Hypothalamus (tissue), 51 donors: ENCODE results near the gene PIK3R6.
"Not testable (repeated sequence)": the region's sequence is repeated elsewhere in the genome, so short reads cannot be mapped to it uniquely, and the experiment has no call there.

ENCODE experiments used
- DNase-seq, 51 donors: peaks; one replicate each; lab custom pipeline; 2025; lab: John Stamatoyannopoulos, UW

PIK3R6 gene

GRCh38 chr17:8831234-8831849, 36.1 kb downstream of the PIK3R6 start:
- no peak for DNase-seq

- no peak for DNase-seq
Observed at GRCh38 chr17:8830141-8830540, 37.3 kb downstream of the PIK3R6 start.

GRCh38 chr17:8829036-8829941, 38.2 kb downstream of the PIK3R6 start:
- DNase-seq, result no peak

- DNase-seq, result no peak
Observed at GRCh38 chr17:8828517-8828875, 39.0 kb downstream of the PIK3R6 start.

GRCh38 chr17:8826808-8827435, 40.6 kb downstream of the PIK3R6 start:
- no peak for DNase-seq

GRCh38 chr17:8825802-8826201, 41.7 kb downstream of the PIK3R6 start:
- DNase-seq, result no peak

GRCh38 chr17:8823279-8823678, 44.2 kb downstream of the PIK3R6 start:
- DNase-seq, result no peak

GRCh38 chr17:8822401-8823035, 45.0 kb downstream of the PIK3R6 start:
- DNase-seq, result no peak

GRCh38 chr17:8821446-8822105, 45.9 kb downstream of the PIK3R6 start:
- no peak for DNase-seq

- DNase-seq, result no peak
Observed at GRCh38 chr17:8820311-8821010, 47.0 kb downstream of the PIK3R6 start.

- DNase-seq, result no peak
Observed at GRCh38 chr17:8818654-8819330, 48.7 kb downstream of the PIK3R6 start.

- DNase-seq, result no peak
Observed at GRCh38 chr17:8818047-8818446, 49.4 kb downstream of the PIK3R6 start.

GRCh38 chr17:8806926-8807550, 60.4 kb downstream of the PIK3R6 start:
- peak in 6 of 51 donors; percentile 2 to 13 (median 5) for DNase-seq

- DNase-seq, result no peak
Observed at GRCh38 chr17:8806253-8806925, 61.1 kb downstream of the PIK3R6 start.

- not testable (repeated sequence) for DNase-seq
Observed at GRCh38 chr17:8805396-8805795, 62.1 kb downstream of the PIK3R6 start.

GRCh38 chr17:8803531-8804420, 63.7 kb downstream of the PIK3R6 start:
- DNase-seq, result no peak

GRCh38 chr17:8801135-8801840, 66.2 kb downstream of the PIK3R6 start:
- no peak for DNase-seq
